ENCODE results near the gene UFD1. TPM values are rescaled to one million over a fixed set of nuclear protein-coding genes. Genes with fewer than 3 reads are reported as not detected.

The UFD1 gene
- total RNA-seq, 4 donors from 2014 or later = 32.3 to 47.5 (median 40.3) TPM

- no peak for DNase-seq (ENCODE audit: low spot score)
- no peak for ATAC-seq (ENCODE audit: low FRiP score)
These were observed 7.4 kb downstream of the UFD1 start for GRCh38 chr22:19471572-19471971.

GRCh38 chr22:19470010-19470409, 9.0 kb downstream of the UFD1 start:
- no peak for DNase-seq (ENCODE audit: low spot score)
- ATAC-seq (ENCODE audit: low FRiP score) = no peak
- TF ChIP-seq CTCF (IDR thresholded peaks at IDR 0.05) = no peak

More at GRCh38 chr22:19471572-19471971, 7.4 kb downstream of the UFD1 start:
- TF ChIP-seq CTCF (IDR thresholded peaks at IDR 0.05) = no peak

GRCh38 chr22:19469421-19469820, 9.6 kb downstream of the UFD1 start:
- DNase-seq (ENCODE audit: low spot score) = no peak
- TF ChIP-seq CTCF (IDR thresholded peaks at IDR 0.05) = no peak
- ATAC-seq (ENCODE audit: low FRiP score) = no peak

- TF ChIP-seq CTCF (IDR thresholded peaks at IDR 0.05) = no peak
- DNase-seq (ENCODE audit: low spot score) = no peak
- no peak for ATAC-seq (ENCODE audit: low FRiP score)
These were observed 11.1 kb downstream of the UFD1 start for GRCh38 chr22:19467912-19468311.

GRCh38 chr22:19466848-19467752, 11.9 kb downstream of the UFD1 start:
- no peak for DNase-seq (ENCODE audit: low spot score)
- no peak for ATAC-seq (ENCODE audit: low FRiP score)
- TF ChIP-seq CTCF (IDR thresholded peaks at IDR 0.05) = no peak

- no peak for DNase-seq (ENCODE audit: low spot score)
- no peak for ATAC-seq (ENCODE audit: low FRiP score)
- no peak for TF ChIP-seq CTCF (IDR thresholded peaks at IDR 0.05)
These were observed 12.8 kb downstream of the UFD1 start for GRCh38 chr22:19466126-19466716.

Measured in omental fat pad (tissue), 4 donors.